NCI-H345 treated with DMSO at 0.1 percent for 48 hours (cell line): ENCODE data around the gene DCAF16.
A peak's percentile ranks its signal among the peaks of the same experiment; 100 is the strongest.
"Not testable (repeated sequence)": the region's sequence is repeated elsewhere in the genome, so short reads cannot be mapped to it uniquely, and the experiment has no call there.

Source experiments
- DNase-seq: peaks from one replicate; lab custom pipeline; 2025; ENCODE audit not compliant: unreplicated experiment; lab: John Stamatoyannopoulos, UW

Gene DCAF16

DNA sequence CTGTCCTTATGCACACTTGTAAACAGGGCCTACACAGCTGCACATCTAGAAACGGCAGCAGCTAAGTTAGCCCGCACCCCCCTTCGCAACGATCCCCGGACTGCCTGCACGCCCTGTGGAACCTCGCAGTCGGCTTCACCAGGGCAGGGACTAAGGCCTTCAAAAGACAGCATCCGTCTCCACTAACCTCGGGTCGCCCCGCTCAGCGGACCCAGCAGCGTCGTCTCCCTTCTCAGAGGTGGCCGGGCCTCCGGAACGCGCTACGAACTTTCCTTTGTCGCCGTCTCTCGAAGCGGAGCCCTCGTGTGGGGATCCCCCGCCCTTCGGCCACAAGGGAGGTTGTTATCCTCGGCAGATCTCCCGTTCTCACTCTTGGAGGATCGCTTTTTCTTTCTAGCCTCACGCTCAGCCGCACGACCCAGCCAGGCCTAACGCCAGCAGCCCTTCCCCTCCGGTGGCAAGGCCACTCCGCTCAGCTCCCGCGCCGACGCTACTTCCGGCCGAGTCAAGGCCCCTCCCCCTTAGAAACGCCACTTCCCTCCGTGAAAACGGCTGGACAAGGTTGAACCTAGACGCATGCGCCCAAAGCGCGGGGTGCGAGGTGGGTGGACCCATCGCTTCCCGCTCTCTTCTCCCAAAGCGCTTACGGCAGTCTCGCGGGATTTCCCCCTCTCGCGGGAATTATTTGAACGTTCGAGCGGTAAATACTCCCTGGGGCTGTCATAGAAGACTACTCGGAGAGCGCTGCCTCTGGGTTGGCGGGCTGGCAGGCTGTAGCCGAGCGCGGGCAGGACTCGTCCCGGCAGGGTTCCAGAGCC is at the start of gene DCAF16, which contains the start of gene NCAPG:
Gene DCAF16 (minus strand): TSS at position 498 of the 818 bp plus-strand sequence. CDS start 6,616 bp downstream, outside the sequence.
Gene NCAPG (plus strand): TSS at position 720 of the 818 bp plus-strand sequence. CDS start 99 bp downstream, outside the sequence.
- DNase-seq, result peak; percentile 86

DNA sequence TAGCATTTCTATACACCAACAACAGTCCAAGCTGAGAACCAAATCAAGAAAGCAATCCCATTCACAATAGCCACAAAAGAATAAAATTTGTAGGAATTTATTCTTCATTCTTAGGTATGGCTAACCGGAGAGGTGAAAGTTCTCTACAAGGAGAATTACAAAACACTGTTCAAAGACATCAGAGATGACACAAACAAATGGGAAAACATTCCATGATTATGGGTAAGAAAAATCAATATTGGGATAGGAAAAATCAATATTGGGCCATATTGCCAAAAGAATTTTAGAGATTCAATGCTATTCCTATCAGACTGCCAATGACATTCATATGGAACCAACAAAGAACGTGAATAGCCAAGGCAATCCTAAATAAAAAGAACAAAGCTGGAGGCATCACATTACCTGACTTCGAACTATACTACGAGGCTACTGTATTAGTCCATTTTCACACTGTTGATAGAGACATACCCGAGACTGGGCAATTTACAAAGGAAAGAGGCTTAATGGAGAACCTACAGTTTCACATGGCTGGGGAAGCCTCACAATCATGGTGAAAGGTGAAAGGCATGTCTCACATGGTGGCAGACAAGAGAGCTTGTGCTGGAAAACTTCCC is 49.3 kb upstream of the DCAF16 start:
- no peak for DNase-seq

DNA sequence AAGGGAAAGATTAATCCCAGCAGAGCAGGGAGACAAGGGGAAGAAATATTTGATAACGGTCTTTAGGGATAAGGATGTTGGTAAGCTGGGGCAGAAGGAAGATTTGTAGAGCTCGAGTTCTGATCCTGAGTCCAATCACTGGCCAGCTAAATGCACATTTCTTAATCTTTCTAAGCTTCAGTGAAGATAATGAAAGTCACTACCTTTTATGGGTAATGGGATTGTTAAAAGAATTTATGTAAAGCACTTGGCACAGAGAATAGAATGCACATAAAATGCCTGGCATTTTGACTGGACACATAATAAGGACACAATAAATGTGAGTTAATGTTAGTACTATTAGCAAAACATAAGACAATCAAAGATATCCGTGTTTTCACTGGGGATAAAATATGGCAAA is 43.5 kb upstream of the DCAF16 start:
- no peak for DNase-seq

DNA sequence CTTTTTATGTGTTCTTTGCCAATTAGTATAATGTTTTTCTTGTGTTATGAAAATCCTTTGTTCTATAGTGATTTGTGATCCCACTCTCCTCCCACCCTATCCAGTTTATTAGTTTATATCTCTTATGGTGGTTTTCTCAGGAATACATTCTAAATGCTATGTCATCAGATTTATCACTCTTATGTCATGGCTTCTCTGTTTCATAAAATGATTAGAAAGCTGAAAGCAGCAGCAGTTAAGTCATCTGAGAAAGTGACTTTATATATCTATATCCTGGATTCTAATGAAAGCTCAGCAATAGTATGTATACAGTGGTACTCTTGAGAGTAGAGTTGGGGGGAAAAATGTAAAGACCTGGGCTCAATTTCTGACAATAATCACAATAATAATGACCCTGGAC is 41.4 kb upstream of the DCAF16 start:
- DNase-seq, result no peak

DNA sequence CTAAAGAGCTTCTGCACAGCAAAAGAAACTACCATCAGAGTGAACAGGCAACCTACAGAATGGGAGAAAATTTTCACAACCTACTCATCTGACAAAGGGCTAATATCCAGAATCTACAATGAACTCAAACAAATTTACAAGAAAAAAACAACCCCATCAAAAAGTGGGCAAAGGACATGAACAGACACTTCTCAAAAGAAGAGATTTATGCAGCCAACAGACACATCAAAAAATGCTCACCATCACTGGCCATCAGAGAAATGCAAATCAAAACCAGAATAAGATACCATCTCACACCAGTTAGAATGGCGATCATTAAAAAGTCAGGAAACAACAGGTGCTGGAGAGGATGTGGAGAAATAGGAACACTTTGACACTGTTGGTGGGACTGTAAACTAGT is 39.7 kb upstream of the DCAF16 start:
- not testable (repeated sequence) for DNase-seq

DNA sequence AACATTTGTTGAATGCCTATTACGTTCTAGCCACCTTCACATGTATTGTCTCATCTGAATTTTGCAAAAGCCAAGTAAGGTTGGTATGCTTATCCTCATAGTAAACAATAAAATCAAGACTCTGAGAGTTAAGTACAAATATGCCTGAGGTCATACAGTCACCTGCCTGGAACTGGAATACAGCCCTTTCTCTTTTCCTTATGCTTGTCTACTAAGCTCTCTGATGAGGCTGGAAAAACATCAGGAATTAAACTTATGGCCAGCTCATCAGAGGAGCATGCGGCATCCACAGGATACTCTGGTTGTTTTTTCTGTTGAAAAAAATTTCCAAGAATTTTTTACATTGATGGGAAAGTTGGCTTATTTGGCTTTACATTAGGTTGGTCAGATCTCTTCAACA is 35.7 kb upstream of the DCAF16 start:
- DNase-seq, result no peak

DNA sequence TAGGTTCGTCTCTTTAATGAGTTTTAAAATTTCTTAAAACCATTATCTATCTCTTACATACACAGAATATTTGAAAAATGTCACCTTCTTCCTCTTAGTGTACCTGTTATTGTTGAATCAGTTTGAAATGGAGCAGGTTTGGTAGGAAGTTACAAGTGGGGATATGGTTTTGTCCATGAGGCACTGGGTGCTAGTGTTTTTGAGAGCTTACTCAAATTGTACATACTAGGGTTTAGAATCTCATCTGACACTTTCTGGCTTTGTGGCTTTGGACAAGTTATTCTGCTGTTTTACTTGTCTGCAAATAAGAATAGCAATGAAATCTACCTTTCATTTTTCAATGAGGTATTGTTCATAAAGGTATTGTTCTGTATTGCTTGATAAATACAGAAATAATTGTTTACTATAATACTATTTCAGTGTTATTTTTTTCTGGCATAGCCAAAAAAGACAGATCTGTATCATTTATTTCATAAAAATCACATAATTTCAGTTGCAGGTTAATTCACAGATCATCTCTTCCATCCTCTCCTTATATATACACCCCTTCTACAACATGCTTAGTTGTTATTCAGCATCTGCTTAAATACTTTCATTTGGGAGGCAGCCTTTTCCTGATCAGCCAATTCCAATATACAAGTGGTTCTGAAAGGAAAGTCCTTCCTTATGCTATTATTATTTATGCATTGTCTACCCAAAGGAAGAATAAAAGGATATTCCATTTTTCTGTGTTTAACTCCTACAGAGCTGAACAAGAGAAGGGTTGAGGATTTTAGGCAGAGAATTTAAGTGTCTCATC is 13.5 kb upstream of the DCAF16 start:
- DNase-seq, result no peak

DNA sequence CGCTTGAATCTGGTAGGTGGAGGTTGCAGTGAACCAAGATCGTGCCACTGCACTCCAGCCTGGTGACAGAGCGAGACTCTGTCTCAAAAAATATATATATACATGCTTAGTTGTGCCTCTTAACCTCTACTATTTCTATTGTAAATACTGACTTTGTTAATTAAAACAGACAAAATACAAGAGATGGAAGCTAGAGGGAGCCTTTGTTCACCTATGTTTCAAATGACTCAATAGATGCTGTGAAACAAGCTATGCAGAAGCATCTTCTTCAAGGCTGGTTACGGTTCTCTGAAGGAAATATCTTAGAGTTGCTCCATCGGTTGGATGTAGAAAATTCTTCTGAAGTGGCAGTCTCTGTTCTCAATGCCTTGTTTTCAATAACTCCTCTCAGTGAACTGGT is 6.5 kb upstream of the DCAF16 start:
- no peak for DNase-seq

DNA sequence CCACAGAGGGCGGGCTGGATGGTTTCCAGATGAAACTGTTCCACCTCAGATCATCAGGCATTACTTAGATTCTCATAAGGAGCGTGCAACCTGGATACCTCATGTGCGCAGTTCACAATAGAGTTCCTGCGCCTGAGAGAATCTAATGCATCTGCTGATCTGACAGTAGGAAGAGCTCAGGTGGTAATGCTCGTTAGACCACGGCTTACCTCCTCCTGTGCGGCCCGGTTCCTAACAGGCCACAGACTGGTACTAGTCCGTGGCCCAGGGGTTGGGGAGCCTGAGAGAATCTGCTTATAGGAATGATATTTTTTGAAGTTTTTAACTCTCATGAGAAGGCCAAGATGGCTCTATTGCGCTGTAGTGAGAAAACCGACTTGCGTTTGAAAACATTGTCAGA is 5.6 kb upstream of the DCAF16 start:
- no peak for DNase-seq

DNA sequence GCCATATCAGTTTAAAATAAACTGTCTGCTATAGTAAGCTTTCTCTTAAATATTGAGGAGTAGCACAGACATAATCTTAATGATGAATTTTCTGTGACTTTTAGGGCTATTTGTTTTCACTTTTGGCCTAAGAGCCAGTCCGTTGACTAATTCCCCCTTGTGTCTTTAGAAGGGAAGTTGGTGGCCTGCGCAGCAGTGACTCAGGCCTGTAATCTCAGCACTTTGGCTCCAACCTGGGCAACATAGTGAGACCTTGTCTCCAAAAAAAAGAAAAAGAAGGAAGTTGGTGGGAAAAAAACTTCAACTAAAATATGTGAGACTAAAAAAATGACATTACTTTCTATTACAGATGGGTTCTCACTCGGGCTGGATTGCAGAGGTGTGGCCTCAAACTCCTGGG is 3.6 kb upstream of the DCAF16 start:
- no peak for DNase-seq

DNA sequence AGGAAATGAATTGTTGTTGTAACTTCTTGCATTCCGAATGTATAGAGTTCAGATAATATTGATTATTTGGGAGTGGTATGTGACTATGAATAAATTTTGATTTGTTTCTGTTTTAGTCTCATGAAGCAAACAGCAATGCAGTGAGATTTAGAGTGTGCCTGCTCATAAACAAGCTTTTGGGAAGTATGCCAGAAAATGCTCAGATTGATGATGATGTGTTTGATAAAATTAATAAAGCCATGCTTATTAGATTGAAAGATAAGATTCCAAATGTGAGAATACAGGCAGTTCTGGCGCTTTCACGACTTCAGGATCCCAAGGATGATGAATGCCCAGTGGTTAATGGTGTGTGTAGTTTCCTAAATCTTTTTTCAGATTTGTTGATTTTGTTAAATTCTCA is 2.2 kb upstream of the DCAF16 start:
- DNase-seq, result no peak

DNA sequence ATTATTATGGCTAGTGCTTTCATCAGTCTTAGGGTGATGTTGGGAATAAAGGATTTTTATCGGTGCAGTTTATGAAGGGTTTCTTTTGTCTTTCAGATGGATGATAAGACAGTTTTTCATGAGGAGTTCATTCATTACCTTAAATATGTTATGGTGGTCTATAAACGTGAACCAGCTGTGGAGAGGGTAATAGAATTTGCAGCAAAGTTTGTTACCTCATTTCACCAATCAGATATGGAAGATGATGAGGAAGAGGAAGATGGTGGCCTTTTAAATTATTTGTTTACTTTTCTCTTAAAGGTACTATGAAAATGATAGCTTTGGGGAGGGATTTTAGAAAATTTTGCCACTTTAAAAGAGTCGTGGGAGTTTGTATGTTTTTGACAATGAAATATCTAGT is 1.6 kb upstream of the DCAF16 start:
- no peak for DNase-seq

DNA sequence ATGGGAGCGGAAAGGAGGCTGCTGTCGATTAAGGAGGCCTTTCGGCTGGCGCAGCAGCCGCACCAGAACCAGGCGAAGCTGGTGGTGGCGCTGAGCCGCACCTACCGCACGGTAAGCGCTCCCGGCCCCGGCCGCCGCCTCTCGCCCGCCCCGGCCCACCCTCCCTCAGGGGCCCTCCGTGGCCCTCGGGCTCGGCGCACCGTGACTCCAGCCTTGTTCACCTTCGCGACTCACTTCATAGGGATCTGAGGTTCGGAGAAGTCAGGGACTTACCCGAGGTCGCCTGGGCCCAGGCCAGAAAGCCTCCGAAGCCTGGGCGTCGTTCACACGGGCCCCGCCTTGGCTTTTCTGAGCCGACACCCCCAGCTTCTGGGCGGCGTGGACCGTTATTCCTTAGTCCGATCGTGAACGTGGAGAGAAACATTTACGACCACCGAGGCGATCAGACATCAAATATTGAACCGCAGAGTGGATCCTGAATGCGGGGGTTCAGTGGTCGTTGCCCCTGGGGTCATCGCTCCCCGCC is 584 bp upstream of the DCAF16 start:
- no peak for DNase-seq

DNA sequence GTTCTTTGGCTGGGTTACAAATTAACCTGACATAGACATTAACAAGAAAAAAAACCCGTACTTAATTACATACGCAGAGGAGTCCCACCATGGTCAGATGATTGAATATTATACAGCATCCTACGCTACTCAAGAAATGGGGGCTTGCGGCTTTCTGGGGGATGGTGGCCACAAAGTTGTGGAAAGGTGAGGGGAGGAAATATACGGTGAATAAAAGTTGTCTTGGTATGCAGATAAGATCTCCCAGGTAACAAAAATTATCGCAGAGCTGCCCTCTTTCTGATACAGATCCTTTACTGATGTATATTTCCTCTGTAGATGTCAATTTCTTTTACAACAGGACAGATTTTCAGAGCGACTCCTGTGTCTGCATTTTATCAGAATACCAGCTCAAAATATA is 890 bp downstream of the DCAF16 start:
- no peak for DNase-seq

DNA sequence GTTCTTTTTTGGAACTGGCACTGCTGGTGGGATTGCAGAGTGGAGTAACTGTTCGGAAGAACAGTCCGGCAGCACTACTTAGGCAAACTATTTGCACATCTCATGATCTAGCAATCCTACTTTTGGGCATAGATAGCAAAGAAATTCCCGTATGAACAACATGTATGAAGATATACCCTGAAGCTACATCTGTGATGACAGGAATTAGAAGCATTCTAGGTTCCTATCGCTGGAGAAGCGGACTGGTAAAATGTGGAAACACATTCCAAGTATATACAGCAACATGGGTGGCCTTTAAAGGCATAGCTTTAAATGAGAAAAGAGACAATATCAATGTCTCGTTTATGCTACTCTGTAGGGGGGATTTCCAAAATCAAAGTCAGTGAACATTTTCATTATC is 3.1 kb downstream of the DCAF16 start:
- no peak for DNase-seq

DNA sequence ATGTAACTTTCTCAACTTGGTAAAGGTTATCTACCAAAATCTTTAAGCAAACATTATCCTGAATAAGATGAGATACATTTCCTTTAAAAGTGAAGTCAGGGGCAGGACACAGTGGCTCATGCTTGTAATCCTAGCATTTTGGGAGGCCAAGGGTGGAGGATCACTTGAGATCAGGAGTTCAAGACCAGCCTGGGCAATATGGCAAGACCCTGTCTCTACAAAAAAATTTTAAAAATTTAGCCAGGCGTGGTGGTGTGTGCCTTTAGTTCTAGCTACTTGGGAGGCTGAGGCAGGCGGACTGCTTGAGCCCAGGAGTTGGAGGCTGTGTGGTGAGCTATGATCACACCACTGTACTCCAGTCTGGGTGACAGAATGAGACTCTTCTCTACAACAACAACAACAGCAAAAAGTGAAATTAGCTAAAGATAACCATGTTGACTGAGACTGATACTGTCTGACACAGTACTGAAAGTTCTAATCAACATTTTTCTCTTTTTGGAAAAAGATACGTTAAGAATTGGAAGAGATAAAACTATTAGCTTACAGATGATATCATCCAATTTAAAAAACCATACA is 4.9 kb downstream of the DCAF16 start:
- no peak for DNase-seq

DNA sequence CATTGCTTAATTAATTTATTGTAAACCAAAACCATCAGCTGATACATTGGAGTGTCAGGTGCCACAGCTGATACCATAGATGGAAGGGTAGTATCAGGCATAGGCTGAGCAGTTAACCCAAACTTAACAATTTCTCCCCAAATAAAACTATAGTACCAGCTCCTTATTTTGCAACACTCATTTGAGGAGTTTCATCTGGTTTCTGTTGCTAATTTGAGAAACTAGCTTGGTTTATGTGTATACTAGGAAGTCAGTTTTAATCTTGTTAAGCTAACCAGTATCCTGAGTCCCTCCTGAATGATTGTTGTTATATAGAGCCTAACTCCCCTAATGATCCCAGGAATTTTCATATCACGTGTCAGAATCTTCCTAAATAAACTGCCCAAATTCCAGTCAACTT is 12.7 kb downstream of the DCAF16 start:
- DNase-seq, result no peak

DNA sequence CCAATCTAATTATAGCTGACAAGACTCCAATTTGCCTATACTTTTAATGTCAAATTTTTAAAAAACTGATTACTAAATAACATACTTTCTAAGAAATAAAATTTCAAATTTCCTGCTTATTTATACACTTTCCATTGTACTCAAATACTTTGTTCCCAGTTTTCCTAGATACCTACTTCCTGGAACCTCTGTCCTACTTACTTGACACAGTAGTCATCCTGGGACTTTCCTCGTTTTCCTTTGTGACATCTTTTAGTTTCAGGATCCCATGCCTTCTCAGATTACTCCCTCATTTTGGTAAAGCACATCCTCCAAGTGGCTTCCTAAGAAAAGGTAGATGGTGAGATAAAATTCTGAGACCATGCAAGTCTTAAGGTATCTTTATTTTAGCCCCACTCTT is 15.8 kb downstream of the DCAF16 start:
- DNase-seq, result no peak

DNA sequence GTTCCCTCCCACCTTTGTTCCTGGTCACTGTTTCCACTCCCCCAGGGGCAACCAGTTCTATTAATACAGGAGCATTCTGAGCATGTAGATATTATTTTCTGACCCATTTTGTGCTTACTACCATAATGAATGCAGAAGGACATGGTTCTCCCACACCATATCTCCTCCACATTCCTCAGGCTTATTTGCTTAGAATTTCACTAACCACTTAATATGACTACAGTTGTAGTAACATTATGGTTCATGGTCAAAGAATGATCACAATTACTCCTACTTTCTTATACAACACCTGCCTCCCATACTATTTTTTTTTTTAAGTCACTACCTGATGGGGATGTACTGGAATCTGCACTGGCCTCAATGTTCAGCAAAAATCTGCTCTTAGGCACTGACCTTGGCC is 21.6 kb downstream of the DCAF16 start:
- DNase-seq, result no peak

DNA sequence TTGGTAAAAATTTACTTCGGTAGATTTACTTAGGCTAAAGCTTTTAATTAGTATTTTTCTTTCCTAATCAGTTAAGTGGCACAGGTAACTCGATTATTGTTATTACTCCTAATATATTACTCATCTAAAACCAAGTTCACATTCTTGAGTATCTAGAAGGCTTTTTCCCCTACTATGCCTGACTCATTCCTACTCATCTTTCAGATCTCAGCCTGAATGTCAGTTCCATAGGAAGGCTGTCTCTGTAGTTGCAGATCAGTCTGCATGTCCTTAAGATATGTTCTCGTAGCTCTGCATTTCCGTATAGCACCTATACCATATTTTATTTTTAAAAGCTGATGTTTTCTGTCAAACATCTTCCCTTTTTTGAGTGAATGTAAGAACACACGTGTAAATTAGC is 23.2 kb downstream of the DCAF16 start:
- no peak for DNase-seq

DNA sequence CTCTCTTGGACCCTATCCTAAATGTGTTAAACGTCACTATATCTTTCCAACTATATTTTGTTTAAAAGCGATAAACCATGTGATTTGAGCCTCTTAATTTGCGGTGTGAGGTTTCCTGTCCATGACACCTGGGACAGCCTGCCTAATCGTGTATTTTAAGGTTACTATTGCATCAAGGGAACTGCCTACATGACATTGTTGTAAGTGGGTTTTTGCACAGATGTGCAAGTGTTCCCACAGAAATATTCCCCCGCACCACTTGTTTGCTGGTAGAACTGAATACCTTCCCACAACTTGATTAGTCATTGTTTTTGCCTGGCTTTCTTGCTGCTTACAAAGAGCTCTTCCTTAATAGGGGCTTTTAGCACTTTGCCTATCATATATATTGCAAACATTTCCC is 24.0 kb downstream of the DCAF16 start:
- no peak for DNase-seq
